GM12865 (cell line): Measurements from ENCODE around the gene ZNF236.

Experiments used
- DNase-seq: peaks from one replicate; pipeline ENCODE4 v3.0.0; 2010; ENCODE audit warnings: low read depth
- H3K4me3 ChIP-seq: 2 replicates; pipeline ENCODE4 v1.5.1; 2011; ENCODE audit warnings: mild to moderate bottlenecking, low read depth, low read length, control low read depth
- CTCF ChIP-seq: IDR thresholded peaks from 2 replicates; pipeline ENCODE4 v1.5.1; 2011; ENCODE audit warnings: low read length, control low read depth, low read depth, inconsistent platforms; ENCODE audit not compliant: insufficient read depth; ENCODE audit errors: missing control alignments

The ZNF236 gene

GRCh38 chr18:76980663-76981395 is 158.5 kb downstream of the ZNF236 start:
- no peak for TF ChIP-seq CTCF
- peak overlapping the region; percentile 26 for H3K4me3 ChIP-seq
- DNase-seq, result peak; percentile 26

GRCh38 chr18:76981396-76981968 is 159.1 kb downstream of the ZNF236 start:
- peak; percentile 74 for DNase-seq
- TF ChIP-seq CTCF, result peak; percentile 3
- peak overlapping the region; percentile 26 for H3K4me3 ChIP-seq

GRCh38 chr18:76982038-76982437 is 159.7 kb downstream of the ZNF236 start:
- H3K4me3 ChIP-seq, result peak overlapping the region; percentile 26; the same call in 1 of the 2 replicates
- no peak for DNase-seq
- TF ChIP-seq CTCF, result no peak

GRCh38 chr18:76982841-76983583 is 160.7 kb downstream of the ZNF236 start:
- DNase-seq, result peak; percentile 91
- peak; percentile 94 for TF ChIP-seq CTCF
- H3K4me3 ChIP-seq, result no peak overlapping the region

GRCh38 chr18:76983613-76984051 is 161.3 kb downstream of the ZNF236 start:
- no peak for TF ChIP-seq CTCF
- DNase-seq, result no peak
- no peak overlapping the region for H3K4me3 ChIP-seq

- no peak for TF ChIP-seq CTCF
- no peak overlapping the region for H3K4me3 ChIP-seq
- no peak for DNase-seq
Observed at GRCh38 chr18:76984193-76985155, 162.1 kb downstream of the ZNF236 start.
